AG04450 (cell line): Measurements from ENCODE around the gene FBXL4. TPM values are rescaled to one million over a fixed set of nuclear protein-coding genes. Genes with fewer than 3 reads are reported as not detected.

ENCODE experiments used
- CTCF ChIA-PET: fragments of 300-600, 350-600 bp; formaldehyde crosslinking; extraction: SDS; loops from one replicate; lab custom pipeline; 2022; ENCODE audit warnings: antibody characterized with exemption, inconsistent platforms; lab: Charles Lee
- POLR2A ChIA-PET: fragments of 350-600 bp; formaldehyde crosslinking; extraction: SDS; loops from one replicate; lab custom pipeline; 2021; ENCODE audit warnings: antibody characterized with exemption, inconsistent platforms; lab: Yijun Ruan, JAX
- DNase-seq: peaks from one replicate; pipeline ENCODE4 v3.0.0-alpha.2; 2011; ENCODE audit warnings: low read depth, low spot score
- H3K27ac ChIP-seq: one replicate; pipeline ENCODE4 v1.5.1; 2012; ENCODE audit warnings: low read depth, low read length, control low read depth
- H3K27me3 ChIP-seq: one replicate; pipeline ENCODE4 v1.6.0; 2012; ENCODE audit warnings: low read length; ENCODE audit not compliant: control insufficient read depth, insufficient read depth
- H3K4me3 ChIP-seq: 2 replicates; pipeline ENCODE4 v1.5.1; 2011; ENCODE audit warnings: mild to moderate bottlenecking, low read depth, low read length, control low read depth
- H3K9me3 ChIP-seq: 2 replicates; pipeline ENCODE4 v1.5.1; 2012; ENCODE audit warnings: low read length; ENCODE audit not compliant: control insufficient read depth, insufficient read depth
- CTCF ChIP-seq: IDR thresholded peaks from 2 replicates; pipeline ENCODE4 v1.5.1; 2011; ENCODE audit warnings: low read depth, low read length, control low read depth, inconsistent platforms
- polyA plus RNA-seq: library from polyadenylated mRNA; depleted of rRNA; stranded (reverse); fragments of >200 nt; gene quantifications from 2 replicates; pipeline ENCODE4 v1.2.3, GENCODE V29; 2011

FBXL4 gene
- polyA plus RNA-seq, 1 experiment = 20.1 TPM

- H3K4me3 ChIP-seq = peak overlapping the region; percentile 84
- POLR2A ChIA-PET = interaction anchor here (1.4 to 2.0 kb wide), 3 partner anchors 10 to 66 kb away, joined by 3 to 5 read pairs (median 4); no protein-coding TSS in a partner anchor
- H3K9me3 ChIP-seq = peaks cover 3% of the 10 kb centered on the region; the same call in 1 of the 2 replicates
- CTCF ChIA-PET = no interaction called here
- peak overlapping the region; percentile 77 for H3K27ac ChIP-seq
- no peak for DNase-seq
- TF ChIP-seq CTCF = no peak
- no peaks in the 10 kb centered on the region for H3K27me3 ChIP-seq
Observed at GRCh38 chr6:98946879-98947410, 801 bp downstream of the FBXL4 start.

GRCh38 chr6:98946266-98946878 is 1.4 kb downstream of the FBXL4 start:
- Histone ChIP-seq H3K27me3 (no peaks in the 10 kb centered on the region), H3K4me3 (peak overlapping the region; percentile 84), H3K9me3 (peaks cover 3% of the 10 kb centered on the region; the same call in 1 of the 2 replicates), H3K27ac (no peak overlapping the region)
- DNase-seq = no peak
- ChIA-PET POLR2A (no interaction called here), CTCF (no interaction called here)
- TF ChIP-seq CTCF = no peak

GRCh38 chr6:98945311-98946115 is 2.2 kb downstream of the FBXL4 start:
- Histone ChIP-seq H3K9me3 (peaks cover 3% of the 10 kb centered on the region; the same call in 1 of the 2 replicates), H3K4me3 (no peak overlapping the region; the same call in 1 of the 2 replicates), H3K27ac (no peak overlapping the region), H3K27me3 (no peaks in the 10 kb centered on the region)
- CTCF ChIA-PET = no interaction called here
- no peak for DNase-seq
- POLR2A ChIA-PET = no interaction called here
- TF ChIP-seq CTCF = no peak

- ChIA-PET POLR2A (no interaction called here), CTCF (no interaction called here)
- no peaks in the 10 kb centered on the region for H3K27me3 ChIP-seq
- no peak overlapping the region for H3K4me3 ChIP-seq
- H3K9me3 ChIP-seq = peaks cover 3% of the 10 kb centered on the region; the same call in 1 of the 2 replicates
- TF ChIP-seq CTCF = no peak
- H3K27ac ChIP-seq = no peak overlapping the region
- no peak for DNase-seq
Observed at GRCh38 chr6:98944598-98945081, 3.1 kb downstream of the FBXL4 start.

GRCh38 chr6:98944168-98944567 is 3.6 kb downstream of the FBXL4 start:
- Histone ChIP-seq H3K4me3 (no peak overlapping the region), H3K9me3 (peaks cover 3% of the 10 kb centered on the region; the same call in 1 of the 2 replicates), H3K27me3 (no peaks in the 10 kb centered on the region), H3K27ac (no peak overlapping the region)
- DNase-seq = no peak
- POLR2A ChIA-PET = no interaction called here
- no peak for TF ChIP-seq CTCF
- CTCF ChIA-PET = no interaction called here
